ENCODE data around the gene RNF5. TPM values are rescaled to one million over a fixed set of nuclear protein-coding genes. Genes with fewer than 3 reads are reported as not detected.

The RNF5 gene
- total and polyA plus RNA-seq, 9 of the 15 experiments (the other 6 are each of a cell fraction or from before 2014, with no cell fraction given), result 62.2 to 245 (median 129) TPM

GRCh38 chr6:32190054-32190851 lies 12.0 kb downstream of the RNF5 start, which contains the start of gene PBX2 (continued):
- TF ChIP-seq ZBTB9 (CRISPR knock-in tag; IDR thresholded peaks at IDR 0.05), result 0 out of 2 replicates have a peak, but pooled peaks have one; percentile 63
- no peak for TF ChIP-seq XRCC4 (IDR thresholded peaks at IDR 0.05; ENCODE audit: extremely low read depth, insufficient read depth, insufficient read length)
- no peak for TF ChIP-seq FUS (optimal IDR thresholded peaks at IDR 0.05; ENCODE audit: low read depth, low read length)
- peak in 1 of 2 experiments; percentile 51; a peak in 1 of 4 replicates for TF ChIP-seq TBL1XR1 (IDR thresholded peaks at IDR 0.05; ENCODE audit: low read length in 2 of 2)
- no peak for TF ChIP-seq HOMEZ (CRISPR knock-in tag; IDR thresholded peaks at IDR 0.05)
- TF ChIP-seq PATZ1 (CRISPR knock-in tag; IDR thresholded peaks at IDR 0.05; ENCODE audit: borderline replicate concordance), result no peak
- TF ChIP-seq STAT5B (CRISPR knock-in tag; IDR thresholded peaks at IDR 0.05), result no peak
- no peak for TF ChIP-seq TRIM25 (IDR thresholded peaks at IDR 0.05; ENCODE audit: borderline replicate concordance)
- TF ChIP-seq ZBTB7A (IDR thresholded peaks at IDR 0.05; ENCODE audit: borderline replicate concordance, control insufficient read depth, low read depth, low read length), result peak; percentile 98
- TF ChIP-seq ZSCAN29 (IDR thresholded peaks at IDR 0.05), result no peak
- TF ChIP-seq CAMTA2 (CRISPR knock-in tag; conservative IDR thresholded peaks at IDR 0.05), result 0 out of 2 replicates have a peak, but pooled peaks have one; percentile 64
- TF ChIP-seq ZNF583 (CRISPR knock-in tag; IDR thresholded peaks at IDR 0.05), result no peak
- peak; percentile 50 to 61; a peak in 2 of 4 replicates for TF ChIP-seq MNT (conservative IDR thresholded peaks at IDR 0.05)
- no peak for TF ChIP-seq TCF3 (CRISPR knock-in tag; IDR thresholded peaks at IDR 0.05)
- TF ChIP-seq NCOA2 (IDR thresholded peaks at IDR 0.05; ENCODE audit: partially characterized antibody in 2 of 2), result no peak
- 0 out of 2 replicates have a peak, but pooled peaks have one; percentile 27 for TF ChIP-seq ESRRA (IDR thresholded peaks at IDR 0.05; ENCODE audit: borderline replicate concordance, low read depth)
- no peak for TF ChIP-seq SRSF1 (IDR thresholded peaks at IDR 0.05; ENCODE audit: low read depth, low read length)
- TF ChIP-seq CREM (IDR thresholded peaks at IDR 0.05; ENCODE audit: low read depth), result peak; percentile 48
- peak; percentile 88 for TF ChIP-seq DPF2 (IDR thresholded peaks at IDR 0.05)
- no peak for TF ChIP-seq ZNF174 (CRISPR knock-in tag; IDR thresholded peaks at IDR 0.05)

Measured in K562 (cell line).